ENCODE data around the gene TPSG1.

DNA sequence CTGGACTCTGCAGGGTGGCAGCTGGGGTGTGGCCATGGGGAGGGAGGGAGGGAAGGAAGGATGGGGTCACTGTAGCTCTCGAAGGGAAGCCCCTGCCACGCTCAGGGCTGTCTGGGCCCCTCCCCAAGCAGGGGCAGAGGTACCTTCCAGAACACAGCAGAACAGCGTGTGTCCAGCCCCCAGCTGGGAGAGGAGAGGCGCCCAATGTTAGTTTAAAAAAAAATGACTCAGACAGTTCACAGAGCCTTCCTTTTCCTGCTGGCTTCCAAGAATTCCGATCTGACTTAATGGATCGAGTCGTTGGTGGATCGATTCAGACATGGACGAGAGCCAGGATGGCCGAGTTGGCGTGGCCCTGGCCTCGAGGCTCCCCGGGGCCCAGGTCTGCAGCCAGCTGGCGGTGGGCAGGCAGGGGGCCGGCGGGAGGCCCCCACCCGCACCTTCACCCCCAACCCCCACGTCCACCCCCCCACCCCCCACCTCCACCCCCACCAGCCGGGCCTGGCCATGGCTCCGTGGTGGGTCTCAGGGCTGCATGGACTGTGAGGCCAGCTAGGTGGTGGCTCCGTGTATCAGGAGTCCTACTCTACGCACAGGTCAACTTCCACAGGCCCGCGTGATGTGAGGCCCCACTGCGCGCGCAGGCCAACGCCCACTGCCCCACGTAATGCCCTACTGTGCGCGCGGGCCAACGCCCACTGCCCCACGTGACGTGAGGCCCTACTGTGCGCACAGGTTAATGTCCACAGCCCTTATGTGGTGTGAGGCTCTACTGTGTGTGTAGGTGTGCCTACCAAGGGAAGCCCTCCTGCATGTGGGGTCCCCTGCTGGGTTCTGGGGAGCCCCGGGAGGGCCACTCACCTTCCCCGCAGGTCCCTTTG lies 50.4 kb downstream of the TPSG1 start:
- TF ChIP-seq EZH2 (IDR thresholded peaks at IDR 0.05; ENCODE audit: insufficient read depth, low read length) (no peak), CTCF (IDR thresholded peaks at IDR 0.05; ENCODE audit: insufficient read depth, low read depth, low read length) (no peak)

Data from astrocyte (in vitro differentiated cells and primary cell).